Measurements from ENCODE around the gene THSD4. TPM values are rescaled to one million over a fixed set of nuclear protein-coding genes. Genes with fewer than 3 reads are reported as not detected.

Gene THSD4
- total RNA-seq, 1 donor from 2014 or later: 1.4 TPM

GRCh38 chr15:71543413-71543812 is 428.1 kb downstream of the THSD4 start:
- TF ChIP-seq CTCF (conservative IDR thresholded peaks at IDR 0.05): no peak
- peaks cover 18% of the 10 kb centered on the region for H3K4me1 Mint-ChIP-seq
- H3K27ac Mint-ChIP-seq (ENCODE audit: unreplicated experiment): no peak overlapping the region
- H3K9me3 Mint-ChIP-seq: peaks cover 7% of the 10 kb centered on the region
- no peaks in the 10 kb centered on the region for H3K36me3 Mint-ChIP-seq (ENCODE audit: low read depth)
- H3K4me3 Mint-ChIP-seq: no peak overlapping the region
- no peak for DNase-seq (ENCODE audit: low read depth, low spot score)
- H3K27me3 Mint-ChIP-seq (ENCODE audit: low read depth): peaks cover 3% of the 10 kb centered on the region

- no peak for DNase-seq (ENCODE audit: low read depth, low spot score)
- Mint-ChIP-seq H3K27me3 (ENCODE audit: low read depth) (peaks cover 3% of the 10 kb centered on the region), H3K27ac (ENCODE audit: unreplicated experiment) (no peak overlapping the region), H3K9me3 (peaks cover 7% of the 10 kb centered on the region), H3K4me1 (peaks cover 35% of the 10 kb centered on the region), H3K4me3 (no peak overlapping the region), H3K36me3 (ENCODE audit: low read depth) (no peaks in the 10 kb centered on the region)
- no peak for TF ChIP-seq CTCF (conservative IDR thresholded peaks at IDR 0.05)
Measured at GRCh38 chr15:71545223-71545760, 430.0 kb downstream of the THSD4 start.

GRCh38 chr15:71545923-71546322 is 430.7 kb downstream of the THSD4 start:
- Mint-ChIP-seq H3K4me3 (no peak overlapping the region), H3K27me3 (ENCODE audit: low read depth) (peaks cover 3% of the 10 kb centered on the region), H3K36me3 (ENCODE audit: low read depth) (no peaks in the 10 kb centered on the region), H3K27ac (ENCODE audit: unreplicated experiment) (no peak overlapping the region), H3K9me3 (peaks cover 7% of the 10 kb centered on the region), H3K4me1 (peaks cover 35% of the 10 kb centered on the region)
- TF ChIP-seq CTCF (conservative IDR thresholded peaks at IDR 0.05): no peak
- DNase-seq (ENCODE audit: low read depth, low spot score): no peak

GRCh38 chr15:71547011-71547410 is 431.7 kb downstream of the THSD4 start:
- H3K36me3 Mint-ChIP-seq (ENCODE audit: low read depth): no peaks in the 10 kb centered on the region
- H3K27me3 Mint-ChIP-seq (ENCODE audit: low read depth): peaks cover 3% of the 10 kb centered on the region
- TF ChIP-seq CTCF (conservative IDR thresholded peaks at IDR 0.05): no peak
- no peak overlapping the region for H3K27ac Mint-ChIP-seq (ENCODE audit: unreplicated experiment)
- no peak overlapping the region for H3K4me3 Mint-ChIP-seq
- peaks cover 7% of the 10 kb centered on the region for H3K9me3 Mint-ChIP-seq
- H3K4me1 Mint-ChIP-seq: peaks cover 39% of the 10 kb centered on the region
- no peak for DNase-seq (ENCODE audit: low read depth, low spot score)

GRCh38 chr15:71548401-71548807 is 433.1 kb downstream of the THSD4 start:
- no peak for TF ChIP-seq CTCF (conservative IDR thresholded peaks at IDR 0.05)
- H3K9me3 Mint-ChIP-seq: peaks cover 4% of the 10 kb centered on the region
- DNase-seq (ENCODE audit: low read depth, low spot score): no peak
- H3K4me1 Mint-ChIP-seq: peaks cover 42% of the 10 kb centered on the region
- H3K27ac Mint-ChIP-seq (ENCODE audit: unreplicated experiment): peak overlapping the region; percentile 38
- peak overlapping the region; percentile 61 for H3K4me3 Mint-ChIP-seq
- H3K36me3 Mint-ChIP-seq (ENCODE audit: low read depth): no peaks in the 10 kb centered on the region
- peaks cover 3% of the 10 kb centered on the region for H3K27me3 Mint-ChIP-seq (ENCODE audit: low read depth)
